ENCODE measurements around the gene EMP2.

Gene EMP2

GRCh38 chr16:10608687-10609401 lies 28.4 kb upstream of the EMP2 start:
- Histone ChIP-seq H3K79me2 (ENCODE audit: insufficient read depth, low read length) (no peaks in the 10 kb centered on the region), H3K9me2 (replicated peaks; ENCODE audit: low read depth, low read length) (no peaks in the 10 kb centered on the region), H3K27me3 (ENCODE audit: insufficient read depth, low read length, poor library complexity, severe bottlenecking) (no peaks in the 10 kb centered on the region), H3K9ac (ENCODE audit: low read depth, low read length, poor library complexity, severe bottlenecking) (no peak overlapping the region), H3K4me2 (ENCODE audit: low read depth, low read length, poor library complexity, severe bottlenecking) (no peak overlapping the region), H3K36me3 (ENCODE audit: insufficient read depth, low read length) (no peaks in the 10 kb centered on the region), H3K4me1 (ENCODE audit: insufficient read depth, low read length, poor library complexity, severe bottlenecking) (no peaks in the 10 kb centered on the region), H3F3A (ENCODE audit: low read depth) (no peaks in the 10 kb centered on the region), H2AFZ (ENCODE audit: low read length) (no peak overlapping the region), H3K9me3 (ENCODE audit: insufficient read depth, low read depth, low read length) (no peaks in the 10 kb centered on the region), H3K4me3 (ENCODE audit: low read length, poor library complexity, severe bottlenecking) (no peak overlapping the region), H4K20me1 (ENCODE audit: insufficient read depth, low read length, poor library complexity, severe bottlenecking) (no peaks in the 10 kb centered on the region)
- no peak for TF ChIP-seq EZH2phosphoT487 (IDR thresholded peaks at IDR 0.05; ENCODE audit: borderline replicate concordance)
- no peak for TF ChIP-seq CTCF (conservative IDR thresholded peaks at IDR 0.05; ENCODE audit: low read length)

- no peaks in the 10 kb centered on the region for H3K9me3 ChIP-seq (ENCODE audit: insufficient read depth, low read depth, low read length)
- no peak for TF ChIP-seq CTCF (conservative IDR thresholded peaks at IDR 0.05; ENCODE audit: low read length)
- no peak for TF ChIP-seq EZH2phosphoT487 (IDR thresholded peaks at IDR 0.05; ENCODE audit: borderline replicate concordance)
- H3K9me2 ChIP-seq (replicated peaks; ENCODE audit: low read depth, low read length): no peaks in the 10 kb centered on the region
- H3K36me3 ChIP-seq (ENCODE audit: insufficient read depth, low read length): no peaks in the 10 kb centered on the region
- H2AFZ ChIP-seq (ENCODE audit: low read length): no peak overlapping the region
- H4K20me1 ChIP-seq (ENCODE audit: insufficient read depth, low read length, poor library complexity, severe bottlenecking): no peaks in the 10 kb centered on the region
- H3K9ac ChIP-seq (ENCODE audit: low read depth, low read length, poor library complexity, severe bottlenecking): no peak overlapping the region
- H3K4me1 ChIP-seq (ENCODE audit: insufficient read depth, low read length, poor library complexity, severe bottlenecking): no peaks in the 10 kb centered on the region
- H3K79me2 ChIP-seq (ENCODE audit: insufficient read depth, low read length): no peaks in the 10 kb centered on the region
- no peaks in the 10 kb centered on the region for H3F3A ChIP-seq (ENCODE audit: low read depth)
- H3K4me3 ChIP-seq (ENCODE audit: low read length, poor library complexity, severe bottlenecking): no peak overlapping the region
- no peak overlapping the region for H3K4me2 ChIP-seq (ENCODE audit: low read depth, low read length, poor library complexity, severe bottlenecking)
- no peaks in the 10 kb centered on the region for H3K27me3 ChIP-seq (ENCODE audit: insufficient read depth, low read length, poor library complexity, severe bottlenecking)
Measured at GRCh38 chr16:10607157-10607556, 26.8 kb upstream of the EMP2 start.

- Histone ChIP-seq H3K27me3 (ENCODE audit: insufficient read depth, low read length, poor library complexity, severe bottlenecking) (no peaks in the 10 kb centered on the region), H3K4me3 (ENCODE audit: low read length, poor library complexity, severe bottlenecking) (no peak overlapping the region), H3K4me2 (ENCODE audit: low read depth, low read length, poor library complexity, severe bottlenecking) (no peak overlapping the region), H3F3A (ENCODE audit: low read depth) (no peaks in the 10 kb centered on the region), H2AFZ (ENCODE audit: low read length) (no peak overlapping the region), H3K4me1 (ENCODE audit: insufficient read depth, low read length, poor library complexity, severe bottlenecking) (no peaks in the 10 kb centered on the region), H3K9me2 (replicated peaks; ENCODE audit: low read depth, low read length) (no peaks in the 10 kb centered on the region), H3K36me3 (ENCODE audit: insufficient read depth, low read length) (no peaks in the 10 kb centered on the region), H3K79me2 (ENCODE audit: insufficient read depth, low read length) (no peaks in the 10 kb centered on the region), H3K9me3 (ENCODE audit: insufficient read depth, low read depth, low read length) (no peaks in the 10 kb centered on the region), H4K20me1 (ENCODE audit: insufficient read depth, low read length, poor library complexity, severe bottlenecking) (no peaks in the 10 kb centered on the region), H3K9ac (ENCODE audit: low read depth, low read length, poor library complexity, severe bottlenecking) (no peak overlapping the region)
- TF ChIP-seq EZH2phosphoT487 (IDR thresholded peaks at IDR 0.05; ENCODE audit: borderline replicate concordance) (no peak), CTCF (conservative IDR thresholded peaks at IDR 0.05; ENCODE audit: low read length) (no peak)
Measured at GRCh38 chr16:10606607-10607006, 26.2 kb upstream of the EMP2 start.

Data from Loucy (cell line).